ENCODE results near the gene AMPD2. TPM values are rescaled to one million over a fixed set of nuclear protein-coding genes. Genes with fewer than 3 reads are reported as not detected.
A peak's percentile ranks its signal among the peaks of the same experiment; 100 is the strongest.

Gene AMPD2
- polyA plus RNA-seq, 10 donors, result 26.0 to 41.4 (median 34.1) TPM

GRCh38 chr1:109615879-109616278, 3.8 kb upstream of the AMPD2 start:
- DNase-seq, result peak in 1 of 3 donors; percentile 51

DNA sequence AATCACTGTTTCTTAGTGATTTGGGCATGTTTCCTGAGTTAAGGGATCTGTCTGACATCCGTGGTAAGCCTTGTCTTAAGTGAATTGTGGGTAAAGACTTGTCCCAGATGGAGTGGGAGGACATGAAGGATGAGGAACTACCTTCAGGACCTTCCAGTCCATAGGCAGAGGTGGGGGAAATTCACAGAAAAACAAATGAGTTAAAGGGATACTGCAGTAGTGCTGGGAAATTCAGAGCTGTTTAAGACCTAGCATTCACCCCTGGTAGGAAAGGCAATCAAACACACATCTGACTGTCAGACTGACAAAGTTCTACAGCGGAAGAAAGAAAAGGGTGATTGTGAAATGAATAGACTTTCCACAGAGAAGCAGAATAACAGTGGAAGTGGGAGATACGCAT, 3.2 kb upstream of the AMPD2 start:
- no peak for DNase-seq

- DNase-seq, result peak in 1 of 3 donors; percentile 70
Measured at GRCh38 chr1:109617291-109617801, 2.3 kb upstream of the AMPD2 start.

- no peak for DNase-seq
Measured at GRCh38 chr1:109618661-109619575, 719 bp upstream of the AMPD2 start.

DNA sequence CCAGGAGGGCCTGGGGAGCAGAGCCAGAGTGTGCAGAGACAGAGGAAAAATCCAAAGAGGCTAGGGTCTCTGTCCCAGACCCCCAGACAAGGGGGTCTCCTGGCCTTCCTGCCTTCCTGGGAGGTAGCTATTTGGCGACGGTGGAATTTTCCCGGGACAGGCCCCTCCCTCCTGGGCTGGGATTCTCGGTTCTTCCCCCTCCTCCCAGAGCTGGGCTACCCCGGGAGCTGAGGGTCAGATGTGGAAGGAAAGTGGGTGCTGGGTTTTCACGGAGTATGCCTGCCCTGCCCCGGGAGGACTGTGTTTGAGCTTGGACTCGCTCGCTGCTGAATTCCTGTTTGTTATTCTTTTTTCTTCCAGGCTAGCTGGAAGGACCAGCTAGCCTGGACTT, 759 bp downstream of the AMPD2 start:
- DNase-seq, result peak; percentile 64 to 90 (median 72)

- DNase-seq, result peak; percentile 94 to 97 (median 95)
Measured at GRCh38 chr1:109620841-109621286, 1.2 kb downstream of the AMPD2 start.

DNA sequence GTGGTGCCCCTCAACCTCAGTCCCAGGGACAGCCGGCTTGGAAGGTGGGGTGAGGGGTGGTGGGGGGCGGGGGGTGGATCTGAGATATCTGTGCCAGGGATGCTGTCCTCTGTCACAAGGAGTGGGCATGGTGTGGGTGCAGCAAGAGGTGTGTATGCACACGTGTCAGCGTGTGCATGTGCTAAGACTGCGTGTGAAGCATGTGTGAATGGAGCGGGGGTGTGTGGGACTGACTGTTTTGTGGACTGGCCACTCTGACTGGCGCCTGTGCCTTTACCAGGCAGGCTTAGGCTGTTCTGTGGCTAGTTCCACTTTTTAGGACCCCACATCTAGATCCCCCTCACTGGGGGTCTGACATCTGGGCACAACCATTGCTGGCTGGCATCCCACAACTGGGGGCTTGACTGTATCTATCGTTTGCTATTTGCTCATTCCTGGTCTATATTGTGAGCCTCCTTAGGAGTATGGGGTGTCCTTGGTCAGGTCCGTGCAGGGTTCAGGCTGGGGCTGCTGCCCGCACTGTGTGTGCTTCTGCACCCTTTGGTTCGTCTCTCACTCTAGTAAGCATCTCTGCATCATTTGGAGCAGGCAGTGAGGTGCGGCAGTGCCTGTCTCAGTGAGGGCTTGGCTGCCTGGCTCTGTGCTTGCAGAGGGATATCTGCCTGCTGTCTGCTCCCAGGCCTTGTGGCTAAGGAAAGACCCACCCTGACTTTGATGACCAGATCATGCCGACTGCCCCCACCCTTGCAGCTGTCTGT, 1.9 kb downstream of the AMPD2 start:
- no peak for DNase-seq

DNA sequence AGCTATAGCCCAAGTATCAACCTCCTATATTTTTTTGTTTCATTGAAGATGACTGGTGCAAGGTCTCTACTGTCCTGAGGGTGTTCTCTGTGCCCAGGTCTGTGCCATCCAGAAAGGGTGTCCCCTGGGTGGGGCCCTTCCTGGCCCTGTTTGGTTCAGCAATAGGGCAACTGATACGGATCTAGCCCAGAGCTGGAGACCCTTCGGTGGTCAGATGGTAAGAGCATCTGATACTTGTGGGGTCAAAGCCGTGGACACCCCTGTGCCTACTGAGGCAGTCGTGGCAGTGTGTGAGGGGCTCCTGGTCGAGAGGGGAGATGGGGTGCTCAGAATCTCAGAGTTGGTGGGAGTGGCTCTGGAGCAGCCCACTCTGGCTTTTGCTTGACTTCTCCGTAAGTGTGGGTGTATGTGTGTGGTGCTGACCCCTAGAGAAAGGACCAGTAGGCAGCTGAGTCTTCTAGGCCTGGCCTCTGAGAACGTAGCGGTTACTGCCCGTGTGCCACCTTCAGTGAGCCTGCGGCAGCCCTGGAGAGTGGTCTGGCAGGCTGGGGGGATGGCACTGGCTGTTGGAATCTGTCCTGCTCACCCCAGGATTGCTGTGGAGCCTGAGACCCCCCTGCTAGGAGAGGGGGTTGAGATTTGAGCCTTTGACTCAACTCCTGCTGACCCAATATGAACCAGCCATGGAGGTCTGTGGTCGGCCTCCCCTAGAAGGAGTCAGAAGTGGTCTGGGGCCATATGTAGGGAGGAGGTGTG, 2.7 kb downstream of the AMPD2 start:
- no peak for DNase-seq

DNA sequence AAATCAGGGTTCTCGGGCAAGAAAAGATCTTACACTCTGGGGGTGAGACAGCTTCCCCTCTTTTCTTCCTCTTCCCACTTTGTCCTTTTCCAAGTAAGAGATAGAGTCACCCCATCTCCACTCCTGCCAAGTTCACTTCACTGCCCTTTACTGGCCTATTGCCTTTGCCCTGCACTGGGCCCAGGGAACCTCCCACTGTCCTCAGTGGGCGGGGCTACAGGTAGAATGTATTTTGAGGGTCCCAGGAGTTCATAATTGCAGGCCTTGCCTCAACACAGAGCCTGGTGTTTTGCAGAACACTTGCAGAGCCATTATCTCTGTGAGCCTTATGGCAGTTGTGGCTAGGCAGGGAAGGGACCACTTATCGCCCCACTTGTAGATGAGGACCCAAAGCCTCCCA, 3.3 kb downstream of the AMPD2 start:
- DNase-seq, result no peak

GRCh38 chr1:109623601-109624161, 4.0 kb downstream of the AMPD2 start:
- DNase-seq, result peak in 1 of 3 donors; percentile 41

- peak in 1 of 3 donors; percentile 35 for DNase-seq
Measured at GRCh38 chr1:109624201-109625010, 4.8 kb downstream of the AMPD2 start.

- DNase-seq, result no peak
Measured at GRCh38 chr1:109625176-109625575, 5.5 kb downstream of the AMPD2 start.

- peak in 1 of 3 donors; percentile 66 for DNase-seq
Measured at GRCh38 chr1:109625601-109626560, 6.2 kb downstream of the AMPD2 start.

DNA sequence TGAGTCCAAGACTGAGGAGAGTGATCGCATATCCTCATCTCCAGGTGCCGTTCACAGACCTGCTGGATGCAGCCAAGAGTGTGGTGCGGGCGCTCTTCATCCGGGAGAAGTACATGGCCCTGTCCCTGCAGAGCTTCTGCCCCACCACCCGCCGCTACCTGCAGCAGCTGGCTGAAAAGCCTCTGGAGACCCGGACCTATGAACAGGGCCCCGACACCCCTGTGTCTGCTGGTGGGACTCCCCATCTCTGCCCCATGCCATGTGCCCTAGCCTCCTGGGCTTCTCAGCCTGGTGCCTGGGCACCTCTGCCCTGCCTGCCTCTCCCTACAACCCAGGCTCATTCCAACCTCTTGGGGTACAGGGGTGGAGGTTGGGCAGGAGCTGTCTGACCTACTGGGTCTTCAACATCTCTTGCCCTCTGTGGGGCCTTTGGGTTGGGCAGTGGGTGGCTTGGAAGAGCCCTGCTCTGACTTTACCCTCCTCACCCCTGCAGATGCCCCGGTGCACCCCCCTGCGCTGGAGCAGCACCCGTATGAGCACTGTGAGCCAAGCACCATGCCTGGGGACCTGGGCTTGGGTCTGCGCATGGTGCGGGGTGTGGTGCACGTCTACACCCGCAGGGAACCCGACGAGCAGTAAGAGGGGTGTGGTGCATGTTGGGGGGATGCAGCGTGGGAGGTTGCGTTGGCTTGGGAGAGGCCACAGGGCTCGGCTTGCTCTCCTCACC, 7.2 kb downstream of the AMPD2 start:
- no peak for DNase-seq

DNA sequence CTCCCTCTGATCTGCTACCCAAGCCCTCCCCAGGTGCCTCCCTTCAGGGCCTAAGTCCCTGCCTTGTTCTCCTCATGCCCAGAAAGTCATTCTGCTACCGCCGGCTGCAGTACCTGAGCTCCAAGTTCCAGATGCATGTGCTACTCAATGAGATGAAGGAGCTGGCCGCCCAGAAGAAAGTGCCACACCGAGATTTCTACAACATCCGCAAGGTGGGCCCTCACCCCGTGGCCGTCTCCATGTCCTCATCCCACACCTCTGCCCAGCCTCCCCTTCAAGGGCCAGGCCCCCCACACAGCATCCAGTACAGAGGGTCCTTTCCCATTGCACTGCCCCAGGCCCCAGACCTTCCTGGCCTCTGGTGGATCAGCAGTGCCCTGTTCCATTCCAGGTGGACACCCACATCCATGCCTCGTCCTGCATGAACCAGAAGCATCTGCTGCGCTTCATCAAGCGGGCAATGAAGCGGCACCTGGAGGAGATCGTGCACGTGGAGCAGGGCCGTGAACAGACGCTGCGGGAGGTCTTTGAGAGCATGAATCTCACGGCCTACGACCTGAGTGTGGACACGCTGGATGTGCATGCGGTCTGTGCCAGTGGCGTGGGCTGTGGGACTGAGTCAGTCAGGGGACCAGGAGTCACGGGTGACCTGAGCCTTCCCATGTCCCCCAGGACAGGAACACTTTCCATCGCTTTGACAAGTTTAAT, 8.2 kb downstream of the AMPD2 start:
- no peak for DNase-seq

DNA sequence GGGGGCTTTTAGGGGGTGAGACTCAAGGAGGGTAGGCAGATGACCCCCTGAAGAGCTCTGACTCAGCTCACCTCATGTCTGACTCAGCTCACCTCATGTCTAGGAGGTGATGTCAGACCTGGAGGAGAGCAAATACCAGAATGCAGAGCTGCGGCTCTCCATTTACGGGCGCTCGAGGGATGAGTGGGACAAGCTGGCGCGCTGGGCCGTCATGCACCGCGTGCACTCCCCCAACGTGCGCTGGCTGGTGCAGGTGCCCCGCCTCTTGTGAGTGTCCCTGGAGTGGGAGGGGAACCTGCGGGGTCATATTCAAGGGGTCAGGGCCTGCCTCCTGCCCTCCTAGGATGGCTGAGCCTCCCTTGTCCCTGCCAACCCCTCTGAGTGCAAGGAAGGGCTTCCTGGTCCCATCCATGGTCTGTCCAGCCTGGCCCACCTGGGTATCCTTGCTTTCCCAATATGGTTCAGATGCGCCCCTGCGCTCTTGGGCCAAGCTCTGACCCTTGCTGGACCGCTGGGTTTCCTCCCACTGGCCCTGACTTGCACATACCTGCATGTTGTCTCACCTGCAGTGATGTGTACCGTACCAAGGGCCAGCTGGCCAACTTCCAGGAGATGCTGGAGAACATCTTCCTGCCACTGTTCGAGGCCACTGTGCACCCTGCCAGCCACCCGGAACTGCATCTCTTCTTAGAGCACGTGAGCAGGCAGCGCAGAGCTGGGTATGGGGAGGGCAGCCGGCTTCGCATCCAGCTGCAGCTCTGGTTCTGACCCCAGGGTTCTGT, 9.1 kb downstream of the AMPD2 start:
- DNase-seq, result peak in 1 of 3 donors; percentile 1
